GM21529 (cell line): ENCODE data around the gene DNM3.

Experiments used
- ATAC-seq: cut with Tn5 transposase; IDR thresholded peaks from one replicate; pipeline ENCODE4 v1.9.1; 2021; ENCODE audit not compliant: unreplicated experiment

The DNM3 gene

DNA sequence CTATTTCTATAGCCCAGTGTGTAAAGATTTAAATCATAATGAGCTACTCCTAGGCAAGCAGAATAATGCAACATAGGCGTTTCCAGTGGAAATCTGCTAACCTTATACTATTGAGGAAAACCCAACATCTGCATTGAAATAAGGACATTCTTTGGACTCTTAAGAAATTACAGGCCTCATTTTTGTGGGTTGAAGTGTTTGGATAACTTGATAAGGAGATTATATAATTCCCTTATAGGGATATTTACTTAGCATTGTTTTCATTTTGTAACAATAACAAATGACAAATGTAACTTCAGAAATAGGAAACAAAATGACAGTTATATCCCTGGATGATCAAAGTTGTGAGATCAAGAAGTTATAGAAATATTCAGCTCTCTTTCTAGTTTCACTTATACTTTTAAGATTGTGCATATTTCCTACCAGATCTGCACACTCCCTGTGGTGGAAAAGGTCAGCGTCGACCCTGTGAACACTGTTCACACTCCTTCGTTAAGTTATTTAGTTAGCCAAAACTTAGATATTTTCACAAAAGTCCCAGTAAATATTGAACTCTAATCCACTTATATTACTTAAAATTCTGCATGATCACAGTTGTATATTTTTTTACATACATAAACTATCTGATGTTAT lies 294.8 kb downstream of the DNM3 start:
- ATAC-seq: no peak

DNA sequence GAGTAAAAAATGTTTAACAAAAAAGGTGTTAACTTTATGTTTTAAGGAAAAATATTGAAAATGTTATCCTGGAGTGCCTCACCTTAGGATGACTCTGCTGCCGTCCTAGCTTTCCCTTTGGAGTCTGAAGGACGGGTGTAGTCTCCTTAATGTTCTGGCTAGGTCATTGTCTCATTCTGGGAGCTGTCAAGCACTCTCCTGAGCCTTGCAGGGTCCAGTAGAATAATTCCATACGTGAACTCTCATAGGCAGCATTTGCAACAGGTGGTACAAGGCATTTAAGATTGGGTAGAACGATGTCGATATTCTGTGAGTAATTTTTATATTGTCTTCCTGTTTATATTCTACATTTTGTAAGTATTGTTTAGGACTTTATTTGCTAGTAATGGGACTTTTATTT lies 295.6 kb downstream of the DNM3 start:
- no peak for ATAC-seq

DNA sequence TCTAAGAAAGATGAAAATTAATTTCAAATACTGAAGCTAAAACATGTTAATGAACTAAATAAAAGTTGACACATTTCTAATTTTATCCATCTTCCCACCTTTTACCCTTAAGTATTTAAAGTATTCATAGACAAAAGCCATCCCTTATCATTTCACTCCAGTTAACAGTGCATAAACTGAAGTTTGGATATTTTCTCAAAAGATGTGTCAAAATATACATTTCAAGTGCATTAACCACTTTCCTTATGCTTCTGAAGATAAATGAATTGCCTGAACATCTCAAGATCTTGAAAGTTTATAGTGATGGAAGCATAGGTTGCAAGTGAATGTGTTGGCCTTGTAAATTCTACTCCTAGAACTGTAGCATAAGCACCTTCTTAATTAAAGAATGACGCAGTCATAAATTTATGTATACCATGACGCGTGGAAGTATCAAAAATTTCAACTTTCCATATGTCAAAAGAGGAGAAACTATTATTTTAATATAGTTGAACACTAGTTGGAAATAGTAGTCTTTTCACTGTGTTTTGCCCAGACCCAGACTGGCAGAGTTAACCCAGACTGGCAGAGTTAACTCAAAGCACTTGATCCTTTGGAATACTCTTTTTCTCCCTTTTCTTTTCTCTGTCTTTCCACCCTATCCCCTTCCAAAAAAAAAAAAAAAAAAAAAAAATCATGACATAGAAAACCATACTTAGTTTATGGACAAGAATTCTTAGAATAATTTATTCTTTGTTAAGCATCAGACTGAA lies 296.6 kb downstream of the DNM3 start:
- no peak for ATAC-seq

DNA sequence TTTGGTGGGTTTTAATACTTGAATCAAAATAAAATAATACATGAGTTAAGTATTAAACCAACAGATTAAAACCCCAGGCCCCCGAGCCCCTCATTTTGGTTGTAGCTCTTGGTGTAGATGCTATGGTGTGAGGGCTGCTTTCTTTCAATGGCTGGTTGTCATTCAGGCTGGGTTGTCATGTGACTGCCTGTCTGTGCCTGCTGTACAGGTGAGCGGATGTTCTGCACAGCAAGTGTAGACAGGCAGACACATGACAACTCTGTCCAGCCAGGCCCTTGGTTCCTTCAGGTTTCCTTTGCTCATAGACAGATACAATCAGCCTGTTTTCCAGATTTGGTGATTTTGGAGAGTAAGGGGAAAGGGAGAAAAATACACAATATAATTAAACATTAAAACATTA lies 297.3 kb downstream of the DNM3 start:
- no peak for ATAC-seq

DNA sequence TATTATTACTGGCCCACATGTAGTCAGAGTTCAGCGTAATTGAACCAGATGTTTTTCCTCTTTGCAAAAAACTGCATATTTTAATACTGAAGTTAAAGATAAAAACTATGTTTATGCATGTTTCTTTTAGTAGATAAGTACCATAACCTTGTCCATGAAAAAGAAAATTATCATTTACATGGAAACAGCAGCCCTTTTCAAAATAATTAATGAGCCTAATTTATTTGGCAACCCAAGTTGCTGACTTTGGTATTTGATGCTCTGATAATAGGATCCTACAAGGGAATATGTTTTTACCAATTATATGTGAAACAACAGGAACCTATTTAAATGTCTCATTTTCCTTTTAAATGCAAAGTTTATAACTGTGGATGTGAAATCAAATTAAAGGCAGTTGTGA lies 297.9 kb downstream of the DNM3 start:
- ATAC-seq: no peak

- ATAC-seq: no peak
Observed at GRCh38 chr1:172140072-172140471, 298.8 kb downstream of the DNM3 start.

DNA sequence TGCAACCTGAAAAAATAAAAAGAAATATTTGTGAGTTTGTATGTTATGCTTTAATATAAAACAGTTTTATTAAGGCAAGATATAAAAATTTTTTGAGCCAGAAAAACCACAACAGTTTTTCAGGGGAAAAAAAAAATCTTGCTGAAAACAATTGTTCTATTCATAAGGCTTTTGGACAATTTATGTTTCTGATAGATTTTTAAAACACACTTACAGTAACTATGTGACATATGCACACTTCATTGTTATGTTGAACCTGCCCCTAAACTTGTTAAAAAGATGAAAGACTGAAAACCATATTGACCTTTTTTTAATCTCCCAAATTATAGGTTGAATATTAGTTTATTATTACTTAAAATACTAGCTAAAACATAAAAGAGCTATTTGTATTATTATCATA lies 299.3 kb downstream of the DNM3 start:
- no peak for ATAC-seq

- ATAC-seq: no peak
Observed at GRCh38 chr1:172141341-172141881, 300.1 kb downstream of the DNM3 start.

DNA sequence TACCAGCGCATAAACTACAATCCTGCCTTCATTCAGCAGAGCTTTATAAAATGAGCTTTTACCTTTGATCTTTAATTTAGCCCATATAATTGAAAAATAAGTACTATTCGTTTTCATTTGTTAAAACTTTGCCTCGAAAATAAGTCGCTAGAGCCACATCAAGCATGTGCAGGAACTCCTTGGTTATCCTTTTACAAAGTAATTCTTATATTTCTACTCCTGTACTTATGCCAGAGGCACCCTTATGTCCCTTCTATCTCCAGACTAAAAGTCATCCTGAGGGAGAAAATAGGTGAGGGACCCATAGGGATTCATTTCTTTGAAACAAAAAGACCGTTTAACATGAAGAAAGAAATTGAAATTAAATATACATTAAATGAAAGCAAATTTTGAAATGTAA lies 301.0 kb downstream of the DNM3 start:
- ATAC-seq: no peak

DNA sequence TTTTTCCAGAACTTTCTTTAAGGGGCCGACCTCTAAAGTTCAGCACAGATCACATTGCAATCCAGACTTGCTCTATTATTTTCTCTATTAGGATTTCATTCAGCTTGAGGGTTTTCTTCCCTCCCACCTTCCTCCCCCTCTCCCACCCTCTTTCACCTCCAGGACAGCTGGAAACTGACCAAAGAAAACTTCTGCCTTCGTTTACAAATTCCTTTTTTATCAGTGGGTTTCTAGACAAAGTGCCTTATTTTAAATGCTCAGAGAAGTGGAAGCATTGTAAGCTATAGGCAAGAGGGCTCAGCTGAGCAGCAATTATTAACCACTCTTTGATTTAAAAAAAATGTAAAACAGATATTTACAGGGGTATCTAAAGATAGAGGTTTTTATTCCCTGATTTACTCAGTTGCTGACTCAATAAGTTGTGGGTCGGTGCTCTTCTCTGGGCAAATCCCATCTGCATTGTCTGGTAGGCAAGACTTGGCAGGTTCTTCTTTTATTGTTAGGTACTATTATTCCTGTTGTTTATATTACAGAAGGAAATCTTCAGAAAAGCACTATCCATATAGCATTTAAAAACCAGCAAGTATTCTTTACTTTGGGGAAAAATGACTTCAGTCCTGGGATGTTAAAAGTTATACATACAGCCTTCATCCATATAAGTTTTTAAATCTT lies 302.2 kb downstream of the DNM3 start:
- ATAC-seq: no peak

- no peak for ATAC-seq
Observed at GRCh38 chr1:172144445-172145061, 303.3 kb downstream of the DNM3 start.

GRCh38 chr1:172145231-172145651 lies 303.9 kb downstream of the DNM3 start:
- ATAC-seq: no peak

GRCh38 chr1:172145656-172146055 lies 304.4 kb downstream of the DNM3 start:
- ATAC-seq: no peak

DNA sequence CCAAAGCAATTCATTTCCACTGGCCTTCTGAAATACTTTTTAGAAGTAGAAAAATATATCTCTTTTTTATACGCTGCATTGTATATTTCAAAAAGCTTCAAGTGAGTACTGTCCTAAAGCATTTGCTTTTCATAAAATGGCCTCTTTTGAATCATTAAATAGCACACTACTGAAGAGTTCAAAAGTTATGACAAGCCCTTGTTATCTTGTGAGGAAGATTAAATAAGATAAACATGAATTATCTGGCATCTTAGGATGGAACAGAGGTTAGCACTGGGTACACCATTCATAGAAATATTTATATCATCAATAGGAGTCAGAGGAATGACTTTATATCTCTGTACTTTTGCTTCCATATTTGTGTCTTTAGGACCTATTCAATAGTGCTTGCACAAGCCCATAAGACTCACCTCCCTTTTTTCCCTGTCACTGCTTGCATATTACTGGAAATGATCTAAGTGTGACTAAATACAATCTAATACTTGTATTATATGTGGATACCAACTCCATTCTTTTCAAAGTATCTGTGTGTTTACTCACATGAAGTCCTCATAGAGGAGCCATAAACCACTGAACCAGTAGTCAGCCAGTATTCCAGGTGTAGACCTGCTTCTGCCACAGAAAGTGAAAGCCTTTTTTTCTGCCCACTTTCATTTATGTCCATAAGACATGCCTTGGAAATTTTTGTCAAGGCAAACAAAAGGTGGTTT lies 305.0 kb downstream of the DNM3 start:
- ATAC-seq: no peak

DNA sequence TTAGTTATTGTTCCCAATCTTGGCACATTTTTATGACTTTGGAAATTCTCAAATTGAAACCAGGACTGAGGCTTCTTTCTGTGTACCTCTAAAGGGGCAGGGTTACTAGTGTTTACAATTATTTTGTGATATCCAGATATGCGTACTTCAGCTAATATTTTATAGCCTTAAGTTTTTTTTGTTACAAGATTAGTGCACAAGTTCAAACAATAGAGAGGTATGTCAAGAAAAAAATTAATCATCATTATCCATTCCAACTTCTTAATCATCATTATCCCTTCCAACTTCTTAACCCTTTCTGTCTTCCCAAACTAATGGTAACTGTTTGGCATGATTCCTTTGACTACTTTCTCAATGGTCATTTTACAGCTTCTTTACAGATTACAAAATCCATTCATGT lies 306.2 kb downstream of the DNM3 start:
- ATAC-seq: no peak

GRCh38 chr1:172148213-172148612 lies 306.9 kb downstream of the DNM3 start:
- ATAC-seq: no peak

GRCh38 chr1:172148707-172149106 lies 307.4 kb downstream of the DNM3 start:
- ATAC-seq: no peak

GRCh38 chr1:172149346-172149745 lies 308.0 kb downstream of the DNM3 start:
- no peak for ATAC-seq

GRCh38 chr1:172154551-172154950 lies 313.3 kb downstream of the DNM3 start:
- peak; percentile 95 for ATAC-seq

- ATAC-seq: no peak
Observed at GRCh38 chr1:172155766-172156165, 314.5 kb downstream of the DNM3 start.

GRCh38 chr1:172162236-172162635 lies 320.9 kb downstream of the DNM3 start:
- ATAC-seq: no peak
